SHP77 (cell line): ENCODE data around the gene MPRIP.
A peak's percentile ranks its signal among the peaks of the same experiment; 100 is the strongest.

Experiments used
- DNase-seq, 2 experiments: peaks; one replicate each; lab custom pipeline; 2025; lab: John Stamatoyannopoulos, UW

The MPRIP gene

GRCh38 chr17:17028878-17029535 lies 13.2 kb upstream of the MPRIP start:
- peak in 1 of 2 experiments; percentile 45 for DNase-seq

GRCh38 chr17:17029938-17030337 lies 12.3 kb upstream of the MPRIP start:
- peak; percentile 25 to 62 for DNase-seq

- DNase-seq = no peak
These were observed 11.6 kb upstream of the MPRIP start for GRCh38 chr17:17030515-17031211.

DNA sequence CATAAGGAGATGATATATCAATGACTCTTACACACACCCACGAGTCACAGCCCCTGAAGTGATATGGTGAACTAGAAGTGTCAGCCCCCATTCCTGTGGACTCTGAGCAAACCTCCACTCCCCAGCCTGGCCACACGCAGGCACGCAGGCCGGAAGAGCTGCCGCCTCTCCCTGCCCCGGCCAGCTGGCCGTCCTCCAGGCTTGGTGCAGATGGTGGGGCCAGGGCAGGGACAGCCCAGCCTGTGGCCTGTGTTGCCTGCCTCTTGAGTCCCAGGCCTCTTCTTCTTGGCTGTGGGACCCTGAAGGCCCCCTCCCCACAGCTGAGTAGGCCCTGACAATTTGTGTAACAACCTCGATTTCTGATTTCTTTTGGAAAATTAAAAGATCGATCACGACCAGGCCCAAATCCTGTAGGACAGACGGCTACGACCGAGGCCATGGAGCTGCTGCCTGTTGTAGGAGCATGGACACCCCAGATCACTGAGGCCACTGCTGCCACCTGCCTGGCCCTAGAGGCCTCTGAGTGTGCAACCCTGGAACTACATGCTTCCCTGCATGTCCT lies 10.0 kb upstream of the MPRIP start:
- peak; percentile 92 to 98 for DNase-seq

DNA sequence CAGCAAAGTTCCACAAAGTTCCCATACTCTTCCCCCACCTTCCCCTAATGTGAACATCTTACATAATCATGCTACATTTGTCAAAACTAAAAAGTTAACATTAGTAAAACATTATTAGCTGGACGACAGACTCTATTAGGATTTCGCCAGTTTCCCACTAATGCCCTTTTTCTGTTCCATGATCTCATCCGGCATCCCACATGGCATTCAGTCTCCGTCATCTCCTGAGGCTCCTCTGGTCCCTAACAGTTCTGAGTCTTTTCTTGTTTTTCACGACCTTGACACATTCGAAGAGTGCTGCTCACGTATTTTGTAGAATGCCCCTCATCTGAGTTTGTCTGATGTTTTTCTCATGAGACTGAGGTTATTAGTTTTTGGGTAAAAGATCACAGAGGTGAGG lies 8.8 kb upstream of the MPRIP start:
- no peak for DNase-seq

- DNase-seq = no peak
These were observed 8.2 kb upstream of the MPRIP start for GRCh38 chr17:17034026-17034425.

- no peak for DNase-seq
These were observed 7.7 kb upstream of the MPRIP start for GRCh38 chr17:17034496-17035075.

- no peak for DNase-seq
These were observed 6.8 kb upstream of the MPRIP start for GRCh38 chr17:17035490-17035889.

- DNase-seq = no peak
These were observed 6.2 kb upstream of the MPRIP start for GRCh38 chr17:17035920-17036523.

- no peak for DNase-seq
These were observed 5.7 kb upstream of the MPRIP start for GRCh38 chr17:17036524-17036998.

DNA sequence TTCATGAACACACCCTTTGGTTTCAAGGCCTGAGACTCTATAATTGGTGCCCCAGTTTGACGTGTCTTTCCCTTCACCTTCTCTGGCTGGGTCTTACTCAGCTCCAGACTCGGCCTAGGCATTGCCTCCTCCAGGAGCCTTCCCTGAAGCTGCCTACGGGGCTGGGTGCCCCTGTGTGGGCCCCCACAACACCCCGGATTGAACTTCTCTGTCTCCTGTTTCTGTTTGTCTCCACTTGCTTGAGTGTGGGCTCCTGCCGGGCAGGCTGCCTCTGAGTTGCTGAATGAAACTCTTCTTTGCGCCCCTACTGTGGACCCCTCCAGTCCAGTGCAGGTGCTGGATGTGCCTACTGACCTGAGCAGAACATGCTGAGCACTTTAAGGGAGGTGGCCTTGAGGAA lies 2.3 kb upstream of the MPRIP start:
- DNase-seq = no peak

GRCh38 chr17:17041018-17041521 lies 1.2 kb upstream of the MPRIP start:
- peak; percentile 98 to 99 for DNase-seq

DNA sequence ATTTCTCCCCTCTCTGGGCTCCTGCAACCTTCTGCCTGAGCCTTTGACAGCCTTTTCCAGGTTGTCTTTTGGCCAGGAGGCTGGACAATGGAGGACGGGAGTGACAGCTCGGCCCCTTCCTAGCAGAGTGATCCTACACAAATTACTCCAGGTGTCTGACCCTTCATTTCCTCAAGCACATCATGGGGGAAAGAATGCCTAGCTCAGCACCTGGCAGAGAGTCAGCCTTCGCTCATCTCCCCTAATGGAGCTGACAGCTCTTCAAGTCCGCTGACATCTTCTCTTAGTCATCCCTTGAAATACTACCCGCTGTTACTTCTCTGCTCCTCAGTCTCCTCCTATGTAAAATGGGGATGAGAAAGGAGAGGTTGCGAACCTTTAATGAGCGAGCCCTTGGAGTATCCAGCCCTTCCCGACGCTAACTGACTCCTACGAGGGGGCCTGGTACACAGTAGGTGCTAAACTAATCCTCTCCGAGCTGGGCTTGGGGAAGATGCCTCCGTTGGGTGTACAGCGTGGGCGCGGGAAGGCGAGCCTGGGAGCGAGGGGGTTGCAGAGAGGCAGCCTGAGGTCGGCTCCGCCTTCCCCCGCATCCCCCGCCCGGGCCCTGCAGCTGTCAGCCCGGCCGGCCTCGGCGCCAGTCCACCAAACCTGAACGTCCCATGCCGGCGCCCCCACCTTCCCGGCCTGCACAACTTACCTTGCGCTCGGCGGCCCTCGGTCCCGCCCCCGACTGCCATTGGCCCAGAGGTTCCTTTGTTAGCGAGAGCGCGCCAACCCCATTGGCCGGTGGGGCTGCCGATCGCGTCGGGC lies 480 bp upstream of the MPRIP start:
- peak; percentile 100 for DNase-seq

DNA sequence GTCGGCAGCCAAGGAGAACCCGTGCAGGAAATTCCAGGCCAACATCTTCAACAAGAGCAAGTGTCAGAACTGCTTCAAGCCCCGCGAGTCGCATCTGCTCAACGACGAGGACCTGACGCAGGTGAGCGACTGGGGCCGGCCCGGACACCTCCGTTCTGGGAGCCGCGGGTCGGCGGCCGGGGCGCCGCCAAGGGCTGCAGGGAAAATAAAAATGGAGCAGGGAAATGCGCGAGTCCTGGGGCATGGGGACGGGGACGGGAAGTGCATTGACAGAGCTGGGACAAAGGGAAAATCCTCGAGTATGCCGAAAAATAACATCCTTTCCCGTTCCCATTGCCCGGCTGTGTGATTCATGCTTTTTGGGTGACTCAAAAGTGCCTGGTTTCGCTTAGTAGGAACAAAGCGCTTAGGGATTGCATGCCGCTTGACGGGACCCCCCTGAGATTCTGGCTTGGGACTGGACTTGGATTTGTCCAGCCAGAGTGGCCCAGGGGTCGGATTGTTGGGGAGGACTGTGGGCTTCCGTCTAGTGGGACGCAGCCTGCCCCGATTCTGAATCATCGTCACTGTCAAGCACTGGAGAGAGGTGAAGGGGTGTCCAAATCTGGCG lies 699 bp downstream of the MPRIP start:
- peak in 1 of 2 experiments; percentile 47 for DNase-seq

DNA sequence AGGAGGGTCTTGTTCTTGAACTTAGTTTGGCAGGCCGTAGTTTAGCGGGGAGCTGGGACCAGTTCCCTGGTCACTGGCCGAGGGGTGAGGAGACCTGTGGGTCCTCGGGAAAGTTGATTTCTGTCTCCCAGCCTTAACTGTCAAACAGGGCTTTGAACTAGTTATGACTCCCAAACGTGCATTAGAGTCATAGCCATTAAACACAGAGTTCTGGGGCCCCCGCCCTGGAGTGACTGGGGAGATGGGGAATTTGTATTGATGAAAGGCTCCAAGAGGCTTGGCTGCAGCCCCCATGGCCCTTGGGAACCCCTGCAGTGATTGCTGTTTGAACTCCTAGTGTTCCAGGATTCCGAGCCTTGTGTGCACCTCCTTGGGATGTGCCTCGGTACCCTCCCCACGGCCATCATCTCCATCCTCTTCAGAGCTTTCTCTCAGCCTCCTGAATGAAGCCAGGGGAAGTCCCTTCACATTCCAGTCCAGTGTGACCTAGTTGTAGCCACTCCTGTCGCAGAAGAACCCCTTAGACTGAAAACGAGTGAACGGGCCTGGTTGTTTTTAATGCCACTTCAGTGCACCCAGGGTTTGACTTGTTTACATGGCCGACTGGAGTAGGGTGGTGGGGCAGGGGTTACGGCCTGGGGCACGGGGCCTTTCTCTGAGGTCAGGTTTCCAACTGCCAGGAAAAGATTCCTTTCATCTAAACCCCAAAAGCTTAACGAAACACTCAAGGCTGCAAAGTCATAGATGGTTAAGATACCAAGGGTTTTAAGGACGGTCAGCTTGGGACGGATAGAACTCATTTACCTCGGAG lies 1.4 kb downstream of the MPRIP start:
- DNase-seq = no peak

DNA sequence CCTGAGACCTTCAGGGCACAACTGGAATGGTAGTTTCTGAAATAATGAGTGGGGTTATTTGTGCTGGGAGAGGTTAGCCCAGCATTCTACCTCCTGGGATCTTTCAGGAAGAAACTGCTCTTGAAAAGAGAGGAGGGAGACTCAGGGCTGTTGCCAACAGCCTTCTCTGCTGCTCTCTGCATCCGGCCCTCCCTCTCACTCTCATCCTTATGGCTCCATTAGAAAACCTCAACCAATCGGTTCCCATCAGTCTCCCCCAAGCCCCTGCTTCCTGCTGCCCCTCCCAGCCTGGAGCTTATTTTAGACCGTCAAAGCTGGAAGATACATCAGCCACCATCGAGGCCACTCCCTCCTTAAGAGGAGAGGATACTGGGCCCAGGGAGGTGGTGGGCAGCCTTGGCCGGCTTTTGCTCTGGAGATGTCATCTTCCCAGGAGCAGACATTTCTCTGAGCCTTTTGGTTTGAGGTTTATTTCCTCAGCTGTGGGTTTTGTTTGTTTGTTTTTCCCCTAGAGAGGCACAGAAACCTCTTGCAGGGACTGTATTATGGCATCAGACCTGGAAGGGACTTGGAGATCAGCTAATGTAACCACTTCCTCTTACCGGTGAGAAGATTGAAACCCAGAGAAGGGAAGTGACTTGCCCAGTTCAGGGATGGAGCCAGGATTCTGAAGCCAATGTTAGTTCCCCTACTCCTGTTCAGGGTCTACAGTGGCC lies 2.7 kb downstream of the MPRIP start:
- DNase-seq = peak; percentile 68 to 87

- no peak for DNase-seq
These were observed 5.8 kb downstream of the MPRIP start for GRCh38 chr17:17048106-17048505.

DNA sequence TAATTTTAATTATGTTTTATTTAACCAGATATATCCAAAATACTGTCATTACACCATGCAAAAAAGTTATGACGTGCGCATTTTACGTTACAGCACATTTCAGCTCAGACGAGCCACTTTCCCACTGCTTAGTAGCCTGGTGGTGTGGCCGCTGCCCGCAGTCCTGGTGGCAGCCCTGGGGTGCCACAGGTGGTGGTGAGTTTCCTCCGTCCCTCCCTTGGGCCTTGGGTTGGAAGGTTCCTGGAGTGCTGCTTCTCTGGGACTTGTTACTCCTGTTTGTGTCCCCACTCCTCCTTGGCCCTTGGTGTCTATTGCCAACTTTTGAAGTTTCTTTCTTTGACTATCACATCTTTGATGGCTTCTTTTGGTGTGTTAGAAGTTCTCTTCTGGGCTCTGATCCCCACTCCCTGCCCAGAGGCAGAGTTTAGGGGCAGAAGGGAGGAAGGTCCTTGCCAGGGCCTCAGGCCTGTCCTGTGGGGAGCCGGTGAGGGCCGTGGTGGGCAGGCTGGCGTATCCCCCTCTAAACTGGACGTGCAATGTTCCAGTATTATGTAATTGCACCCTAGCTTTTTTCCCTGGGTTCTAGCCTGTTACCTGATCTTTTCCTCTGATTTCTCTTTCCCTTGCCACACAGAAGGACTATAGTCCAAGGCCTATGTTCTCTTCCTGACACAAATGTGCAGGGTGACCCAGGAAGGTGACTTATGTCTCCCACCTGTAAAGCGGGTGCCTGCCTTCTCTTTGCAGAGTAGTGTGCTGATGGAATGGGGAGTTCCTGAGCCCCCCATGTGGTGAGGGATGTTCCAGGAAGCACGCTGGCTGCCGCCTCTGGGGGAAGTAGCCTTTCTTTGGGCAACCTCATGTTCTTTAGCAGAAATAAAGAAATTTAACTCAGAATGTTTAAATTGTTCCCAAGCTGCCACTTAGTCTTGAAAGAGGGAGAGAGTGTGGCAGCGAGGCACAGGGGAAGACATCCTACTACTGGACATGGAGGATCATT lies 8.4 kb downstream of the MPRIP start:
- no peak for DNase-seq
